B cell (primary cell): ENCODE measurements around the gene HOXB1. TPM values are rescaled to one million over a fixed set of nuclear protein-coding genes. Genes with fewer than 3 reads are reported as not detected.

Experiments used
- ATAC-seq: fragments of 200-7000 bp; cut with Tn5 transposase; one replicate; pipeline ENCODE4 v1.10.0; 2021; ENCODE audit warnings: low read depth, mild to moderate bottlenecking, moderate number of reproducible peaks, moderate library complexity
- CTCF ChIA-PET: fragments of 350-600 bp; sonication (Branson Sonifier 250); formaldehyde crosslinking; loops from one replicate; lab custom pipeline; 2021; ENCODE audit warnings: antibody characterized with exemption, inconsistent platforms; lab: Charles Lee
- POLR2A ChIA-PET: fragments of 350-600 bp; sonication (Branson Sonifier 250); formaldehyde crosslinking; loops from one replicate; lab custom pipeline; 2021; ENCODE audit warnings: antibody characterized with exemption; lab: Charles Lee
- DNase-seq: peaks from one replicate; pipeline ENCODE4 v3.0.0; 2013
- H2AFZ ChIP-seq: 2 replicates; pipeline ENCODE4 v1.6.1; 2012; ENCODE audit warnings: mild to moderate bottlenecking, low read depth, low read length; ENCODE audit not compliant: insufficient read depth, poor library complexity, severe bottlenecking
- H3K27ac ChIP-seq, 2 donors: 1 replicate in 1 of 2; 2 replicates in 1 of 2; pipeline ENCODE4 v1.5.1; 2012 to 2013; ENCODE audit warnings: low read length in 2 of 2, mild to moderate bottlenecking in 2 of 2, moderate library complexity in 1 of 2
- H3K27me3 ChIP-seq, 4 experiments: fragments of 200-600 bp in 1 of 4; sonication (generic) in 1 of 4; replicated peaks in 1 of 4; 1 replicate in 2 of 4; 2 replicates in 2 of 4; pipeline versions ENCODE4 v1.6.1 to v1.7.0; 2013 to 2016; ENCODE audit warnings: low read length in 3 of 4, mild to moderate bottlenecking in 2 of 4, mixed read lengths in 1 of 4, moderate library complexity in 1 of 4; ENCODE audit not compliant: insufficient read depth in 4 of 4, control insufficient read depth in 3 of 4; ENCODE audit errors: control extremely low read depth in 1 of 4
- H3K36me3 ChIP-seq, 2 experiments: replicated peaks in 1 of 2; 1 replicate in 1 of 2; 2 replicates in 1 of 2; pipeline versions ENCODE4 v1.6.1 to v1.7.1; 2013; ENCODE audit warnings: low read length in 1 of 2; ENCODE audit not compliant: insufficient read depth in 2 of 2, control insufficient read depth in 1 of 2; ENCODE audit errors: control extremely low read depth in 1 of 2, extremely low read depth in 1 of 2
- H3K4me1 ChIP-seq, 2 donors: fragments of 200-600 bp in 1 of 2; sonication (generic) in 1 of 2; 1 replicate in 1 of 2; 2 replicates in 1 of 2; pipeline versions ENCODE4 v1.5.1 to v1.6.1; 2013 to 2017; ENCODE audit warnings: low read length in 2 of 2; ENCODE audit not compliant: control insufficient read depth in 2 of 2, insufficient read depth in 2 of 2
- H3K4me2 ChIP-seq: replicated peaks from 2 replicates; pipeline ENCODE3; 2012; ENCODE audit warnings: mild to moderate bottlenecking, low read depth, low read length; ENCODE audit not compliant: poor library complexity, severe bottlenecking
- H3K4me3 ChIP-seq, 5 experiments: fragments of 200-600 bp in 1 of 5; sonication (generic) in 1 of 5; 1 replicate in 3 of 5; 2 replicates in 2 of 5; pipeline versions ENCODE4 v1.5.1 to v1.7.0; 2011 to 2016; ENCODE audit warnings: low read length in 4 of 5, mild to moderate bottlenecking in 4 of 5, low read depth in 2 of 5, control low read depth in 1 of 5, moderate library complexity in 1 of 5; ENCODE audit not compliant: insufficient read depth in 1 of 5; ENCODE audit errors: control extremely low read depth in 1 of 5, extremely low read depth in 1 of 5
- H3K79me2 ChIP-seq: fragments of 200-600 bp; sonication (generic); one replicate; pipeline ENCODE4 v1.6.0; 2016; ENCODE audit warnings: low read length; ENCODE audit not compliant: control insufficient read depth, insufficient read depth
- H3K9ac ChIP-seq: fragments of 200-600 bp; sonication (generic); 2 replicates; pipeline ENCODE4 v1.6.1; 2017; ENCODE audit warnings: mild to moderate bottlenecking, low read length, moderate library complexity
- H3K9me3 ChIP-seq, 3 donors: one replicate each; pipeline versions ENCODE4 v1.6.1 to v1.7.1; 2013; ENCODE audit warnings: low read length in 2 of 3; ENCODE audit not compliant: control insufficient read depth in 2 of 3, insufficient read depth in 1 of 3; ENCODE audit errors: control extremely low read depth in 1 of 3
- H4K20me1 ChIP-seq: 2 replicates; pipeline ENCODE4 v1.6.0; 2012; ENCODE audit warnings: mild to moderate bottlenecking, low read length; ENCODE audit not compliant: insufficient read depth, control insufficient read depth, poor library complexity, severe bottlenecking
- H3K27ac Mint-ChIP-seq: one replicate; pipeline ENCODE4 v1.8.0; 2021; ENCODE audit warnings: mixed read lengths
- H3K27me3 Mint-ChIP-seq: one replicate; pipeline ENCODE4 v1.8.0; 2021; ENCODE audit warnings: mixed read lengths
- H3K4me1 Mint-ChIP-seq: one replicate; pipeline ENCODE4 v1.8.0; 2021; ENCODE audit warnings: mixed read lengths
- H3K4me3 Mint-ChIP-seq: one replicate; pipeline ENCODE4 v1.8.0; 2021; ENCODE audit warnings: mixed read lengths
- H3K9me3 Mint-ChIP-seq: one replicate; pipeline ENCODE4 v1.8.0; 2022; ENCODE audit warnings: mixed read lengths; ENCODE audit not compliant: insufficient read depth
- EZH2 ChIP-seq: IDR thresholded peaks from 2 replicates; pipeline ENCODE4 v1.6.1; 2012; ENCODE audit warnings: borderline replicate concordance, low read depth, mild to moderate bottlenecking, moderate library complexity, low read length; ENCODE audit not compliant: insufficient read depth, poor library complexity, severe bottlenecking
- WGBS: methylation state at CpG from one replicate; pipeline ENCODE4 v1.1.5; 2013; ENCODE audit warnings: missing lambda C conversion rate; ENCODE audit not compliant: insufficient coverage; 5-methylcytosine and 5-hydroxymethylcytosine counted together
- intact Hi-C: fragments of 100-400 bp; cut with micrococcal nuclease; formaldehyde crosslinking; loops from one replicate; pipeline ENCODE4 v1.10.0; 2022
- polyA plus RNA-seq: library from polyadenylated mRNA; depleted of rRNA; stranded (reverse); fragments of >200 nt; gene quantifications from 2 replicates; pipeline ENCODE4 v1.2.3, GENCODE V29; 2012
- total RNA-seq, 2 donors: library from RNA; stranded (reverse); fragments of 120-200 nt in 1 of 2; gene quantifications; 1 replicate in 1 of 2; 2 replicates in 1 of 2; pipeline versions ENCODE4 v1.2.3 to v1.2.4, GENCODE V29; 2013 to 2022
- TF ChIP-seq, protein P1 (sequence below): fragments of 200-600 bp; IDR thresholded peaks from one replicate; pipeline ENCODE4 v1.8.0; 2022; ENCODE audit warnings: antibody characterized with exemption, mild to moderate bottlenecking

HOXB1 gene
- total and polyA plus RNA-seq, 2 donors (not counting 1 experiment from before 2014, with no cell fraction given) = not detected

DNA sequence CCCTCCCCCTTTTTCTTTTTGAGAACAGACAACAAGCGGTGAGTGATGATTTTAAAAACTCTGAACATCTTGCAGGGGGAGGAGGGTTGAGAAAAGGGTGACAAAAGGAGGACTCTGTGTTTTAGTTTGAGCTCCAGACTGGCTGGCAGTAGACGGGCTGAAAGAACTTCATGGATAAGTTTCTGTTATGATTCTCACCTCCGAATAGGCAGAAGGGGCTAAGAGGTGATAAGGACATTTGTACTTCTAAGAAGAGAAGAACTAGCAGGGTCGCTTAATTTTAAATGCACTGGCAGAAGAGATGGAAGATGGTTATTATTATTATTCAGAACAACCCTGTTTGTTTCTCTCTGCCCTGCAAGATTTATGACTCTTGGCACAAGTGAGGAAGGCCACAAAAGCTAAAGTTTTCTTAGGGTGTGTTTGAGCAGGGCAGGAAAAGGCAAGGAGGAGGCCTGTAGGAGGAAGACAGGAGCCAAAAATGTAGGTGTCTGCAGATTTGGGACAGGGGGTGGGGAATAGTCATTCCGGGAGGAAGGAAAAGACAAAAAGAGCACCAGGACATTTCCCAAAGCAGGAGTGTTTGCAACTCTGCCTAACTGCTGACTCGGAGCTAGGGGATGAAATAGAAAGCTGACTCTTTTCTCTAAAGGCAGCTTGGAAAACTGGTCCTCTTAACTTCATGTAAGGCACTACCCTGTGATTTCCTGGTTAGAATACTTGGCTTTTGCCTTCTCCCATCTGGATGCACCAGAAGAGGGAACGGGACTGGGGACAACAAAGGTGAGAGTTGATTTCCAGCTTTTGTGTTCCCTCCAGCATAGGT is 26.0 kb upstream of the HOXB1 start:
- ChIA-PET CTCF (interaction anchor here (0.7 to 1.1 kb wide), 2 partner anchors 22 to 45 kb away, joined by 3 read pairs; partner anchors contain the start of gene HOXB4), POLR2A (no interaction called here)
- Mint-ChIP-seq H3K9me3 (no peaks in the 10 kb centered on the region), H3K4me3 (no peak overlapping the region), H3K27ac (no peak overlapping the region), H3K4me1 (peaks cover 4% of the 10 kb centered on the region), H3K27me3 (peaks cover 37% of the 10 kb centered on the region)
- no peak for DNase-seq
- no peak for ATAC-seq
- no peaks in the 10 kb centered on the region for H3K79me2 ChIP-seq
- peaks cover 0 to 4% of the 10 kb centered on the region in 2 donors for H3K4me1 ChIP-seq
- no peak overlapping the region for H2AFZ ChIP-seq
- no peak overlapping the region for H3K4me3 ChIP-seq
- H3K27ac ChIP-seq = no peak overlapping the region
- peaks cover 0 to 5% (median 0%) of the 10 kb centered on the region in 3 donors for H3K9me3 ChIP-seq
- TF ChIP-seq, protein P1, sequence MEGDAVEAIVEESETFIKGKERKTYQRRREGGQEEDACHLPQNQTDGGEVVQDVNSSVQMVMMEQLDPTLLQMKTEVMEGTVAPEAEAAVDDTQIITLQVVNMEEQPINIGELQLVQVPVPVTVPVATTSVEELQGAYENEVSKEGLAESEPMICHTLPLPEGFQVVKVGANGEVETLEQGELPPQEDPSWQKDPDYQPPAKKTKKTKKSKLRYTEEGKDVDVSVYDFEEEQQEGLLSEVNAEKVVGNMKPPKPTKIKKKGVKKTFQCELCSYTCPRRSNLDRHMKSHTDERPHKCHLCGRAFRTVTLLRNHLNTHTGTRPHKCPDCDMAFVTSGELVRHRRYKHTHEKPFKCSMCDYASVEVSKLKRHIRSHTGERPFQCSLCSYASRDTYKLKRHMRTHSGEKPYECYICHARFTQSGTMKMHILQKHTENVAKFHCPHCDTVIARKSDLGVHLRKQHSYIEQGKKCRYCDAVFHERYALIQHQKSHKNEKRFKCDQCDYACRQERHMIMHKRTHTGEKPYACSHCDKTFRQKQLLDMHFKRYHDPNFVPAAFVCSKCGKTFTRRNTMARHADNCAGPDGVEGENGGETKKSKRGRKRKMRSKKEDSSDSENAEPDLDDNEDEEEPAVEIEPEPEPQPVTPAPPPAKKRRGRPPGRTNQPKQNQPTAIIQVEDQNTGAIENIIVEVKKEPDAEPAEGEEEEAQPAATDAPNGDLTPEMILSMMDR = no peak
- TF ChIP-seq EZH2 = no peak
- H3K36me3 ChIP-seq = no peaks in the 10 kb centered on the region
- intact Hi-C loops = no loop called here
- WGBS = 86% methylated on average over 4 of the region's 7 CpGs
- no peak overlapping the region for H3K9ac ChIP-seq
- H3K27me3 ChIP-seq = peaks cover 0 to 31% (median 10%) of the 10 kb centered on the region in 4 experiments
- H3K4me2 ChIP-seq = no peak overlapping the region
- H4K20me1 ChIP-seq = no peaks in the 10 kb centered on the region

DNA sequence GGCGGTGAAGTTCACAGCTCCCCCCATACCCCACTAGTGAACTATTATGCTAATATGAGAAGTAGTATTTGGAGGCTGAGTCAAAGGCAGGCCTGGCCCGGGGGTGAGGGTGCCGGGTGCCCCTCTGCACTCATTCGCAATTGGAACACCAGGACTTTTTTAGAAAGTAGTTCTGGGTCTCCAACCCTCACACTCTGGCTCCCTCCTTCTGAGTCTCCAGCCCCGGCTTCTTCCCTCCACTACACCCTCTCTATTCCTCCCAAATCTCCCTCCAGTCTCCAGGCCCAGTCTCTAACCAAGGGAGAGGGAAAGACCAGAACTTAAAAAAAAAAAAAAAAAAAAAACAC is 25.4 kb upstream of the HOXB1 start:
- no peak overlapping the region for H3K27ac Mint-ChIP-seq
- no peak overlapping the region for H3K4me3 Mint-ChIP-seq
- ChIA-PET CTCF (interaction anchor here (0.7 kb wide), 1 partner anchor 46 kb away, joined by 3 read pairs; no protein-coding TSS in a partner anchor), POLR2A (no interaction called here)
- peaks cover 0 to 5% (median 0%) of the 10 kb centered on the region in 3 donors for H3K9me3 ChIP-seq
- H3K36me3 ChIP-seq = no peaks in the 10 kb centered on the region
- TF ChIP-seq, protein P1 = no peak
- TF ChIP-seq EZH2 = no peak
- no peak overlapping the region for H3K27ac ChIP-seq
- H3K4me2 ChIP-seq = no peak overlapping the region
- WGBS = 74% methylated on average over 4 of the region's 5 CpGs
- ATAC-seq = no peak
- H3K27me3 ChIP-seq = peaks cover 0 to 31% (median 10%) of the 10 kb centered on the region in 4 experiments
- H3K27me3 Mint-ChIP-seq = peaks cover 37% of the 10 kb centered on the region
- H3K4me3 ChIP-seq = no peak overlapping the region
- no peak for DNase-seq
- no peak overlapping the region for H2AFZ ChIP-seq
- H3K4me1 Mint-ChIP-seq = peaks cover 4% of the 10 kb centered on the region
- H3K9ac ChIP-seq = no peak overlapping the region
- peaks cover 0 to 4% of the 10 kb centered on the region in 2 donors for H3K4me1 ChIP-seq
- intact Hi-C loops = no loop called here
- no peaks in the 10 kb centered on the region for H3K79me2 ChIP-seq
- no peaks in the 10 kb centered on the region for H3K9me3 Mint-ChIP-seq
- H4K20me1 ChIP-seq = no peaks in the 10 kb centered on the region
